ENCODE data around the gene GLMP.

- no peak for TF ChIP-seq POLR2AphosphoS5 (IDR thresholded peaks at IDR 0.05; ENCODE audit: low read depth, low read length)
- no peak for TF ChIP-seq TAF1 (IDR thresholded peaks at IDR 0.05; ENCODE audit: borderline replicate concordance, low read depth, low read length)
- no peak for TF ChIP-seq POLR2A (IDR thresholded peaks at IDR 0.05; ENCODE audit: low read depth, low read length)
Measured at GRCh38 chr1:156276532-156276931, 18.9 kb downstream of the GLMP start.
